GM18951 (cell line): Measurements from ENCODE around the gene DTNB.
"Not testable (repeated sequence)": the region's sequence is repeated elsewhere in the genome, so short reads cannot be mapped to it uniquely, and the experiment has no call there.

Experiments
- POLR2A ChIP-seq: IDR thresholded peaks from 4 replicates; pipeline ENCODE4 v1.6.1; 2011; ENCODE audit warnings: mild to moderate bottlenecking; ENCODE audit not compliant: insufficient read length, insufficient read depth; ENCODE audit errors: extremely low read depth
- in situ Hi-C: fragments of 300-500 bp; cut with MboI; formaldehyde crosslinking; loops from one replicate; pipeline ENCODE4 v1.12.0; 2022; ENCODE audit warnings: low sequenced_read_pairs, mixed read lengths, inconsistent platforms; ENCODE audit not compliant: unreplicated experiment

Gene DTNB

DNA sequence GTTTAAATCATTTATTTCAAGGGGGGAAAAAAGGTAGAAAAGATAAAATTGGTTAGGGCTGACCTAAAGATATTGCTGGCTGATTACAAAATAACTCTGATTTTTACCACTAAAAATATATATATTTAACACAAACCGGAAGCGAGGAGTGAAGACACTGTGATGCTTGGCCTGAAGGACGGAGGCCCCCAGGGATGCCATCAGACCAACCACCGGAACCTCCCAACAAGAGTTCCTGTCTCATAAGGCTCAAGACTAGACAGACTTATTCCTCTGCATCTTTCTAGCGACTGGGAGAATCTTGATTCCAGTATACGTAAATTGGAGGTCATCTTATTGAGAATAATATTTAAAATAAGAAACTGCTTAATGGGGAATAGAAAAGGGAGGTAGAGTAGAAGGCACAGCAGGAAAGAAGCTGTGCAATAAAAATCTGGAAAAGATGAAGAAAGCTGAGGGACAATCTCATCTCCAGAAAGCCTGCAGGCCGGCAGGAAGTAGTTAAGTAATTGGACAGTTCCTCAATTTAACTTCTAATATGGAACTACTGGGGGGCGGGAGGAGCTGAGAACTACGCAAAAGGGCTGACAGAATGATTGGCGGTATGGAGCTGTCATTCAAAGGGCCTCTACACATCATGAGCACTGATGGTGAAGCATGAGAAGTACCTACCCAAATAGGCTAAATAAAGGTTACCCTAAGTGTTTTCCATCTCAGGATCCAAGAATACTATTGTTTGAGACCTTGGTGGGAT is 91.1 kb downstream of the DTNB start:
- TF ChIP-seq POLR2A, result no peak
- in situ Hi-C loops, result no loop called here

DNA sequence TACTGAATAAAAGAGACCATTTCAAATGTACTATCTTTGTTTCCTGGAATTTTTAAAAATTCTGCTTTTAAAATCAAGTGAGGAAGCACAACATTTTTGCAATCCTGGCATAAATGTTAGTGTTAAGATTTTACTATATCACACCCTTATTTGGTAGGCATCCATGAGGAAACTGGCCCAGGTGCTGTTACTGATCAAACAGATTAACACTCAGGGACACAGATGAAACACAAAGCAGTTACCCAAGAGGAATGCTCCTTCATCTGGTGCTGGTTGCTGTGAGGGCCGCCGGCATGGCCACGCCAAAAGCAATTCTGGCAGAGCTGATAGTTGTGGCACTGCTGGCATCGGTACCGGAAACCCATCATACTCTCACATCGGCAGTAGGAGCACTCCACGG is 96.8 kb downstream of the DTNB start:
- in situ Hi-C loops, result no loop called here
- TF ChIP-seq POLR2A, result no peak

GRCh38 chr2:25572638-25573037 is 100.7 kb downstream of the DTNB start:
- in situ Hi-C loops, result no loop called here
- TF ChIP-seq POLR2A, result no peak

GRCh38 chr2:25570161-25570845 is 103.1 kb downstream of the DTNB start:
- in situ Hi-C loops, result no loop called here

DNA sequence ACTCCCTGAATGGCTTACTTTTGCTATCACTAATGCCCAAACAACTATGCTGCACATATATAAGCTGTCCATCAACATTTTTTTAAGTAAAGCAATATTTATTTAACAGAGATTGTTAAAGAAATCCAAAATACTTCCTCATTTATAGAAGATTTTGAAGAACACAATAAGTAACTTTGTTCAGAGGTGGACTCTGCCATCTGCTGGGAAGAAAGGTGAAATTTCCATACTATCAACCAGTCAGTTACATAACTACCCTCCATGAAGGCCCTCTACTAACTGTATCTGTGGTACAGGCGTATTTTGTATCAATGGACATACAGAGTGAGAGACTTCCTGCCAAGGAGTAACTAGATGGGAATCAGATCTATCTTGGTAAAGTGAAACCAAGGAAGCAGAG is 106.0 kb downstream of the DTNB start:
- in situ Hi-C loops, result no loop called here

More at GRCh38 chr2:25570161-25570845, 103.1 kb downstream of the DTNB start:
- no peak for TF ChIP-seq POLR2A

GRCh38 chr2:25566694-25567093 is 106.7 kb downstream of the DTNB start:
- in situ Hi-C loops, result no loop called here
- TF ChIP-seq POLR2A, result no peak

More for the DNA sequence above, 106.0 kb downstream of the DTNB start:
- no peak for TF ChIP-seq POLR2A

- in situ Hi-C loops, result no loop called here
These were observed 107.3 kb downstream of the DTNB start for GRCh38 chr2:25566094-25566493.

DNA sequence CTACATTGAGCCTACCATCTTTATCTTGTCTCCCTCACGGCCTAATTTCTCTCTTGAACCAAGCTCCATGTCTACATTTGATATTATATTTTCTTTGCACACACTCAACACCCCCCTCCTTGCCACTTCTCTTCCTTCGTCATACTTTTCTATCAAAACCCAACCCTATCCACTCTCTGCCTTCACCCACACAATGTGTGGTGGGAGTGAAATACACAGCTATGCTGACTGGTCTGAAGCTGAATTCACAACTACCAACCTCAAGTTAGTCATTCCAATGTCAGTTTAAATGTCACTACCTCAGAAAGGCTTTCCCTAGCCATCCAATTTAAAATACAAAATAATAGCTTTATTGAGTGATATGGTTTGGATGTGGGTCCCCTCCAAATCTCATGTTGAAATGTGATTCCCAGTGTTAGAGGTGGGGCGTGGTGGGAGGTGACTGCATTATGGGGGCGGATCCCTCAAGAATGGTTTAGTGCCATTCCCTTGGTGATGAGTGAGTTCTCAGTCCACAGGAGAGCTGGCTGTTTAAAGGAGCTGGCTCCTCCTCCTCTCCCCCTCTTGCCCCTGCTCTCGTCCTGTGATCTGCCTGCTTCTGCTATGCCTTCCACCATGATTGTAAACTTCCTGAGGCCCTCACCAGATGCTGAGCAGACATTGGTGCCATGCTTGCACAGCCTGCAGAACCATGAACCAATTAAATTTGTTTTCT is 112.1 kb downstream of the DTNB start:
- no peak for TF ChIP-seq POLR2A
- in situ Hi-C loops, result no loop called here

More at GRCh38 chr2:25566094-25566493, 107.3 kb downstream of the DTNB start:
- TF ChIP-seq POLR2A, result no peak

- in situ Hi-C loops, result no loop called here
These were observed 114.2 kb downstream of the DTNB start for GRCh38 chr2:25559148-25559547.

GRCh38 chr2:25558262-25558661 is 115.1 kb downstream of the DTNB start:
- TF ChIP-seq POLR2A, result no peak
- in situ Hi-C loops, result no loop called here

More at GRCh38 chr2:25559148-25559547, 114.2 kb downstream of the DTNB start:
- TF ChIP-seq POLR2A, result no peak

DNA sequence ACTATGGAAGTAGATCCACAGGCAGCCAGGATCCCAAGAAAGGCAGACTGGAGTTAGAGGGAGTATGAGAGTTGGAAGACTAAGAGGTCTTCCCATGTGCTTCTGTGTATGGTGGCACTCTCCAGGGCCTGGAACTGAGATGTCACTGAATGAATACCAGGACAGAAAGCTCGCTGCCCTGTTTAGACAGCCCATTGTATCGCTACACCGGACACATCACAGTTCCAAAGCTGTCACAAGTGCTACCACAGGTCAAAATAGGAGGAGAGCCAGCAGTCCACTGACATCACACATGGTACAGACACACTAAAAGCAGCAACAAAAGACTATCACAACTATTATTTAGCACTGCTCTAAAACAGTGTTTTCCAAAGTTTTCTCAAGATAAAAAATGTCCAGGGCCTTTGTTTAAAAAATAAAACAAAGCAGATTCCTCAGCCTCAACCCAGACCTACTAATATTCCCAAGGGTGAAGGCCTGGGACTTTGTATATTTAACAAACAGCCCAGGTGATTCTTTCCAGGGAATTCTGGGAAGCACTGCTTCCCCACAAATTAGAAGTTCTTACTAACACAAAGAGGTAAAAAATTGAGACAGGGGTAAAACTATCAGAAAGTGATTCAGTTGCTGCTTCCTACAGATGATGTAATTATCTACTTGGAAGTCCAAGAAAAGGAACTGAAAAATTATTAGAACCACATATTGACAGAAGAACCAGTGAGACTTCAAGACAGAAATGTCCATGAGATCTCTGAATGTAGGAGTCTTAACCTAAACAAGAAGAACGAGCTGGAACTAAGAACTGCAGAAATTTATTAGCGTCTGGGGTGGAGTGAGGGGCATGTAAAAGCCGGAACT is 116.0 kb downstream of the DTNB start:
- in situ Hi-C loops, result no loop called here
- TF ChIP-seq POLR2A, result no peak

- TF ChIP-seq POLR2A, result no peak
- in situ Hi-C loops, result no loop called here
These were observed 121.1 kb downstream of the DTNB start for GRCh38 chr2:25552318-25552717.

DNA sequence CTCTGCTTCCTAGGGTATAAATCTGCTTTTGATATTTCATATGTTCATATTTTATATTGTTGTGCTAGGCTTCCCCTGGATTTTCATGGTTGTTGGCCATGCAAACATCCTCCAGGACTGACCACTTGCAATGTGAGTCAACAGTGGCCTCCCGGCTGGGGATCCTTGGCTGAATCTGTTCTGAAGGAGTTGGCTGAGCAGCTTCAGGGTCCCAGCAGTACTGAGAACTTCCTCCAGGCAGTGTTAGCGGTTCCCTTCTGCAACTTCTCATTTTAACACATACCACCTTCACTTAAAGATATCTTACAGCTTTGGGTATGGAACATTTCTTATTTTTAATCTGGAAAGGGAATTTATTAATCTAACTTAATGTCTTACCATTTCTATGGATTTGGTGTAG is 122.1 kb downstream of the DTNB start:
- in situ Hi-C loops, result no loop called here
- TF ChIP-seq POLR2A, result no peak

- in situ Hi-C loops, result not testable (repeated sequence)
These were observed 123.8 kb downstream of the DTNB start for GRCh38 chr2:25549571-25549970.
